ENCODE measurements around the gene TMEM240.

The TMEM240 gene

DNA sequence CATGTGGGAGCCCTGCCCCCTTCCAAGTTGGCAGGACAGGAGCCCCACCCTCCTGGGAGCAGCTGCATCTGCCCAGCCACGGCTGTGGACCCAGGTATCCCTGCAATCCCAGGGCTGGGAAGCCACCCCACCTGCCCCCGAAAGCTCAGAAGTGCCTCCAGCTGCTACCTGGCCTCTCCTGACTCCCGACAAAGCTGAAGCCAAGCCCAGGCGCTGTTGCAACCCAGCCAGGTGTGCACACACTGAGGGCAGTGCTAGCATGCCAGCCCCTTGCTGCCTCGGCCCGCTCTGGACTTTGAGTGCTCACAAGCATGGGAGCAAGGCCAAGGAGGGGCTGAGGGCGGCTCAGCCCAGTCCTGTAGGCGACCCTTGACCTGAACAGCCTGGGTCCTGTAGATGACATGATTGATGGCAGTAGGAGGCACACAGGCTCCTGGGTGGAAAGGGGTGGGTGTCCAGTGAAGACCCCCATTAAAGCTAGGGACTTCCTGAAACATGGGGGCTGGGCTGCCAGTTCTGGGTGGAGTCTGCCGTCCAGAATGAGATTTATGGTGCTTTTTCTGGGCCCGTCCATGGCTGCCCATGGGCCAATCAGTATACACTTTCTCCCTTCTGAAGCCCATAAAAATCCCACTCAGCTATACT is 37.1 kb upstream of the TMEM240 start:
- TF ChIP-seq, protein P1, sequence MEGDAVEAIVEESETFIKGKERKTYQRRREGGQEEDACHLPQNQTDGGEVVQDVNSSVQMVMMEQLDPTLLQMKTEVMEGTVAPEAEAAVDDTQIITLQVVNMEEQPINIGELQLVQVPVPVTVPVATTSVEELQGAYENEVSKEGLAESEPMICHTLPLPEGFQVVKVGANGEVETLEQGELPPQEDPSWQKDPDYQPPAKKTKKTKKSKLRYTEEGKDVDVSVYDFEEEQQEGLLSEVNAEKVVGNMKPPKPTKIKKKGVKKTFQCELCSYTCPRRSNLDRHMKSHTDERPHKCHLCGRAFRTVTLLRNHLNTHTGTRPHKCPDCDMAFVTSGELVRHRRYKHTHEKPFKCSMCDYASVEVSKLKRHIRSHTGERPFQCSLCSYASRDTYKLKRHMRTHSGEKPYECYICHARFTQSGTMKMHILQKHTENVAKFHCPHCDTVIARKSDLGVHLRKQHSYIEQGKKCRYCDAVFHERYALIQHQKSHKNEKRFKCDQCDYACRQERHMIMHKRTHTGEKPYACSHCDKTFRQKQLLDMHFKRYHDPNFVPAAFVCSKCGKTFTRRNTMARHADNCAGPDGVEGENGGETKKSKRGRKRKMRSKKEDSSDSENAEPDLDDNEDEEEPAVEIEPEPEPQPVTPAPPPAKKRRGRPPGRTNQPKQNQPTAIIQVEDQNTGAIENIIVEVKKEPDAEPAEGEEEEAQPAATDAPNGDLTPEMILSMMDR (IDR thresholded peaks at IDR 0.05): no peak
- H3K4me2 ChIP-seq (ENCODE audit: low read length): no peak overlapping the region
- H3K4me1 ChIP-seq: no peaks in the 10 kb centered on the region
- H3K9ac ChIP-seq: no peak overlapping the region
- no peaks in the 10 kb centered on the region for H3K36me3 ChIP-seq (ENCODE audit: control insufficient read depth, insufficient read depth, low read length)
- H3K79me2 ChIP-seq: peaks cover 6% of the 10 kb centered on the region
- no peak overlapping the region for H2AFZ ChIP-seq
- H3K9me3 ChIP-seq (ENCODE audit: control insufficient read depth, low read length): no peaks in the 10 kb centered on the region
- no peak overlapping the region for H3K4me3 ChIP-seq (ENCODE audit: low read depth, low read length)
- no peaks in the 10 kb centered on the region for H3K27me3 ChIP-seq (ENCODE audit: control insufficient read depth, insufficient read depth, low read length)
- no peak overlapping the region for H3K27ac ChIP-seq

DNA sequence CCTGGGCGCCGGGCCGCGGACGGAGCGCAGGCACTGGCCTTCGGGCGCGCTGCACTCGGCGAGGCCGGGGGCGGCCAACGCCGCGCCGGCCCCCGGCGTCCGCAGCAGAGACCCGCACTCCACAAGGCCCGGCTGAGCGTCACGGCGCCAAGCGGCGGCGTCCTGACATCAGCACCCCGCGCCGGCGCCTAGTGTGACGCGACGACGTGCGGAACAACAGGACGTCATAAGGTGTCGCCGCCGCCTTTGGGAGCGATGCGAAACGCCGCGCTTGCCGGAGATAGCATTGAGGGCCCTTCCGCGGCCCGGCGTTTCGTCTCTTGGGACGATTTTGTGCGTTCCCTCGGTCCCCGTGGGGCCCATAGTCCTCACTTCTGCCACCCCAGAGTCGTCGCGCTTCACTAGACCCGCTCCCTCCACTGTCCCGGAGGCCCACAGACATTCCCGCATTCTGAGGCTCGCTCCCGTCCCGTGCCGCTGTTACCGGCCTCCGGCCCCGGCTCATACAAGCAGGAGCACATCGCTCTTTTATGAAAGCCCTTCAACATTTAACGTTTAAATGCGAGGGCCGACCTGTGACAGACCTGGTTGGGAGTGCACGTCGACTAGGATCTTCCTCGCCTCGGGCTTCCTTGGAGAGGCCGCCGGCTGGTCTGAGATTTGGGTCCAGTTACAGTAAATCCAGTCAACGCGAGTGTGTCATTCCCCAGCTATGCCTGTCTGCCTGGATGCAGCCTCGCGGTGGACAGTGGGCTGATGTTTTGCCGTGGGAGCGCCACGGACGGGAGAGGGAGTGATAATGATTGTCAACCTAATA is 34.5 kb upstream of the TMEM240 start, which contains the start of gene SSU72:
Gene SSU72, minus strand, starts transcription at position 143 of the 817 bp plus-strand sequence. CDS start 306 bp downstream, outside the sequence.
- peak within 1 kb of the TSS; percentile 95 for H2AFZ ChIP-seq
- H3K4me3 ChIP-seq (ENCODE audit: low read depth, low read length): peak within 1 kb of the TSS; percentile 97
- no peaks in the 10 kb centered on the region for H3K27me3 ChIP-seq (ENCODE audit: control insufficient read depth, insufficient read depth, low read length)
- no peaks in the 10 kb centered on the region for H3K36me3 ChIP-seq (ENCODE audit: control insufficient read depth, insufficient read depth, low read length)
- peaks cover 15% of the 10 kb centered on the region for H3K79me2 ChIP-seq
- peak within 1 kb of the TSS; percentile 94 for H3K4me2 ChIP-seq (ENCODE audit: low read length)
- H3K9ac ChIP-seq: peak within 1 kb of the TSS; percentile 72
- no peaks in the 10 kb centered on the region for H3K4me1 ChIP-seq
- TF ChIP-seq, protein P1 (IDR thresholded peaks at IDR 0.05): no peak
- peak within 1 kb of the TSS; percentile 96 for H3K27ac ChIP-seq
- no peaks in the 10 kb centered on the region for H3K9me3 ChIP-seq (ENCODE audit: control insufficient read depth, low read length)

- H3K4me3 ChIP-seq (ENCODE audit: low read depth, low read length): peak overlapping the region; percentile 97
- no peaks in the 10 kb centered on the region for H3K9me3 ChIP-seq (ENCODE audit: control insufficient read depth, low read length)
- H3K27ac ChIP-seq: peak overlapping the region; percentile 96
- H2AFZ ChIP-seq: peak overlapping the region; percentile 81
- peak overlapping the region; percentile 67 for H3K9ac ChIP-seq
- H3K4me1 ChIP-seq: no peaks in the 10 kb centered on the region
- TF ChIP-seq, protein P1 (IDR thresholded peaks at IDR 0.05): no peak
- H3K79me2 ChIP-seq: peaks cover 19% of the 10 kb centered on the region
- no peaks in the 10 kb centered on the region for H3K27me3 ChIP-seq (ENCODE audit: control insufficient read depth, insufficient read depth, low read length)
- peak overlapping the region; percentile 84 for H3K4me2 ChIP-seq (ENCODE audit: low read length)
- H3K36me3 ChIP-seq (ENCODE audit: control insufficient read depth, insufficient read depth, low read length): no peaks in the 10 kb centered on the region
Measured at GRCh38 chr1:1573843-1574720, 33.7 kb upstream of the TMEM240 start.

GRCh38 chr1:1569341-1569740 is 28.9 kb upstream of the TMEM240 start:
- Histone ChIP-seq H3K27ac (no peak overlapping the region), H3K4me1 (no peaks in the 10 kb centered on the region), H3K36me3 (ENCODE audit: control insufficient read depth, insufficient read depth, low read length) (no peaks in the 10 kb centered on the region), H3K79me2 (peaks cover 43% of the 10 kb centered on the region), H3K27me3 (ENCODE audit: control insufficient read depth, insufficient read depth, low read length) (no peaks in the 10 kb centered on the region), H3K4me2 (ENCODE audit: low read length) (no peak overlapping the region), H3K9ac (no peak overlapping the region), H2AFZ (no peak overlapping the region), H3K4me3 (ENCODE audit: low read depth, low read length) (no peak overlapping the region), H3K9me3 (ENCODE audit: control insufficient read depth, low read length) (no peaks in the 10 kb centered on the region)
- TF ChIP-seq, protein P1 (IDR thresholded peaks at IDR 0.05): no peak

All from parathyroid adenoma (tissue), 2 donors.